ENCODE measurements around the gene PPA1.
"Not testable (repeated sequence)": the region's sequence is repeated elsewhere in the genome, so short reads cannot be mapped to it uniquely, and the experiment has no call there.

PPA1 gene

GRCh38 chr10:70166394-70166793 lies 66.8 kb downstream of the PPA1 start:
- DNase-seq: no peak

- no peak for DNase-seq
These were observed 69.1 kb downstream of the PPA1 start for GRCh38 chr10:70164163-70164562.

GRCh38 chr10:70163448-70163847 lies 69.8 kb downstream of the PPA1 start:
- no peak for DNase-seq

- DNase-seq: no peak
These were observed 70.4 kb downstream of the PPA1 start for GRCh38 chr10:70162892-70163201.

- DNase-seq: no peak
These were observed 70.9 kb downstream of the PPA1 start for GRCh38 chr10:70162151-70162891.

- DNase-seq: no peak
These were observed 72.4 kb downstream of the PPA1 start for GRCh38 chr10:70160798-70161197.

- not testable (repeated sequence) for DNase-seq
These were observed 73.9 kb downstream of the PPA1 start for GRCh38 chr10:70159366-70159765.

- no peak for DNase-seq
These were observed 75.1 kb downstream of the PPA1 start for GRCh38 chr10:70158113-70158512.

- no peak for DNase-seq
These were observed 77.9 kb downstream of the PPA1 start for GRCh38 chr10:70155255-70155838.

Measured in NCI-H2029 treated with DMSO at 0.1 percent for 48 hours (cell line).